H4 (cell line): ENCODE results near the gene COL9A2. TPM values are rescaled to one million over a fixed set of nuclear protein-coding genes. Genes with fewer than 3 reads are reported as not detected.
"Not testable (repeated sequence)": the region's sequence is repeated elsewhere in the genome, so short reads cannot be mapped to it uniquely, and the experiment has no call there.

Experiments
- DNase-seq: peaks from one replicate; pipeline ENCODE4 v3.0.0-alpha.2; 2015; ENCODE audit warnings: low spot score
- total RNA-seq: library from RNA; depleted of rRNA; stranded (reverse); fragments of >200 nt; shearing (Covaris generic); gene quantifications from 2 replicates; pipeline ENCODE4 v1.2.3, GENCODE V29; 2014; rRNA removed

COL9A2 gene
- 0.85 and 1.6 TPM in 2 replicates for total RNA-seq

GRCh38 chr1:40316595-40317393 lies at the start of gene COL9A2:
COL9A2 (minus strand) TSS chr1:40317286; CDS start chr1:40317197, 89 bp downstream.
- no peak for DNase-seq

- DNase-seq, result no peak
Measured at GRCh38 chr1:40363721-40364120, 46.6 kb upstream of the COL9A2 start.

- no peak for DNase-seq
Measured at GRCh38 chr1:40362699-40363098, 45.6 kb upstream of the COL9A2 start.

GRCh38 chr1:40362199-40362598 lies 45.1 kb upstream of the COL9A2 start:
- no peak for DNase-seq

GRCh38 chr1:40361637-40362036 lies 44.6 kb upstream of the COL9A2 start:
- no peak for DNase-seq

GRCh38 chr1:40361201-40361600 lies 44.1 kb upstream of the COL9A2 start:
- DNase-seq, result no peak

GRCh38 chr1:40360631-40361030 lies 43.5 kb upstream of the COL9A2 start:
- no peak for DNase-seq

- no peak for DNase-seq
Measured at GRCh38 chr1:40357625-40358024, 40.5 kb upstream of the COL9A2 start.

GRCh38 chr1:40353082-40353481 lies 36.0 kb upstream of the COL9A2 start:
- no peak for DNase-seq

GRCh38 chr1:40352126-40352525 lies 35.0 kb upstream of the COL9A2 start:
- DNase-seq, result no peak

- no peak for DNase-seq
Measured at GRCh38 chr1:40351124-40351523, 34.0 kb upstream of the COL9A2 start.

GRCh38 chr1:40350391-40350790 lies 33.3 kb upstream of the COL9A2 start:
- no peak for DNase-seq

- DNase-seq, result no peak
Measured at GRCh38 chr1:40344597-40344996, 27.5 kb upstream of the COL9A2 start.

GRCh38 chr1:40342381-40342717 lies 25.3 kb upstream of the COL9A2 start:
- not testable (repeated sequence) for DNase-seq

GRCh38 chr1:40341491-40342380 lies 24.6 kb upstream of the COL9A2 start:
- DNase-seq, result no peak

- DNase-seq, result no peak
Measured at GRCh38 chr1:40339420-40340323, 22.6 kb upstream of the COL9A2 start.

GRCh38 chr1:40338745-40339419 lies 21.8 kb upstream of the COL9A2 start:
- peak; percentile 82 for DNase-seq

GRCh38 chr1:40337443-40337842 lies 20.4 kb upstream of the COL9A2 start:
- DNase-seq, result no peak

- no peak for DNase-seq
Measured at GRCh38 chr1:40332695-40333094, 15.6 kb upstream of the COL9A2 start.

- not testable (repeated sequence) for DNase-seq
Measured at GRCh38 chr1:40331403-40331802, 14.3 kb upstream of the COL9A2 start.

- DNase-seq, result no peak
Measured at GRCh38 chr1:40318970-40319621, 2.0 kb upstream of the COL9A2 start.
